Activated CD8-positive, alpha-beta memory T cell treated with anti-CD3 and anti-CD28 coated beads, Interleukin-2, amount 50 U/mL, for 24 hours (primary cell): ENCODE results near the gene USE1.
"Not testable (repeated sequence)": the region's sequence is repeated elsewhere in the genome, so short reads cannot be mapped to it uniquely, and the experiment has no call there.

Experiments
- DNase-seq: peaks from one replicate; pipeline ENCODE4 v3.0.0-alpha.2; 2020; ENCODE audit errors: extremely low read depth

USE1 gene, protein sequence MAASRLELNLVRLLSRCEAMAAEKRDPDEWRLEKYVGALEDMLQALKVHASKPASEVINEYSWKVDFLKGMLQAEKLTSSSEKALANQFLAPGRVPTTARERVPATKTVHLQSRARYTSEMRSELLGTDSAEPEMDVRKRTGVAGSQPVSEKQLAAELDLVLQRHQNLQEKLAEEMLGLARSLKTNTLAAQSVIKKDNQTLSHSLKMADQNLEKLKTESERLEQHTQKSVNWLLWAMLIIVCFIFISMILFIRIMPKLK

DNA sequence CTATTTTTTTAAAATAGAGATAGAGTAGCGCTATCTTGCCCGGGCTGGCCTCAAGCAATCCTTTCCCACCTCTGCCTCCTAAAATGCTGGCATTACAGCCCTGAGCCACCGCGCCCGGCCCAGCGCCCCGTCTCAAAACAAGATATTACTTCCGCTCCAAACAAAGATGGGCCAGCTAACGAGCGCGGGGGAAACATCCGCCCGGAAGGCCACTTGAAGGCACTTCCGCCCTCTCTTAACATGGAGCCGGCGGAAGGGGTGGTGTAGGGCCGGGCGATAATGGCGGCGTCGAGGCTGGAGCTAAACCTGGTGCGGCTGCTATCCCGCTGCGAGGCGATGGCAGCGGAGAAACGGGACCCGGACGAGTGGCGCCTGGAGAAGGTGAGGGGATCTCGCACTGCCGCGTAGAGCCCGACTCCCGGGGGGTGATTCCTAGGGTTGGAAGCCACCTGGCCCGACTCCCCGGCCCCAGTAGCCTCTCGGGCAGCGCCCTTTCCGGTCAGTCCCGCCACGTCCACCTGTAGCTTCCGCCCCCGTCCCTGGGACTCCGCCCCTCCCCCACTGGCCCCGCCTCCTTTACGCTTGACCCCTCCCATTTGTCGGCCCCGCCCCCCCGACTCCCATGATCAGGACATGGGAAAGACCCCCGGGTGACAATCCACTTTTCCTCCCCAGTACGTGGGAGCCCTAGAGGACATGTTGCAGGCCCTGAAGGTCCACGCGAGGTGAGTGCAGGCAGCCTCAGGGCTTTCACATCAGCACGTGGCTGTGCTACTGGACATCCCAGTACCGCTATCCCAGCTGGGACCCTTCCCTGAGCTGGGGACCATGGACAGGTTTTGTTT is at the start of gene USE1:
TSS of gene USE1 (plus strand) at position 231 of the 845 bp plus-strand sequence. CDS start at position 280, 49 bp downstream.
- peak; percentile 72 for DNase-seq

DNA sequence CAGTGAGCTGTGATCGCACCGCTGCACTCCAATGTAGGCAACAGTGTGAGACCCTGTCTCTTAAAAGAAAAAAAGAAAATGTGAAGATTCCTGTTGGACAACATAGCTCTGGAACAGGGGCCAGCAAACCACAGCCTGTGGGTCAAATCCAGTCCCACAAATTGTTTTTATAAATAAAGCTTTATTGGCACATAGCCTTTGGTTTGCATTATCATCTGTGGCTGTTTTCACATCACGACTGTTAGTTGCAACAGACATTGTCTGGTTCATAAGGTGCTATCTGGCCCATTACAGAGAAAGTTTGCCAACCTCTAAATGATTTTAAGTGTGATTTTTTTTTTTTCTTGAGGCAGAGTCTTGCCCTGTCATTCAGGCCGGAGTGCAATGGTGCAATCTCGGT is 49.4 kb upstream of the USE1 start:
- no peak for DNase-seq

- DNase-seq: no peak
Measured at GRCh38 chr19:17170538-17171297, 44.4 kb upstream of the USE1 start.

DNA sequence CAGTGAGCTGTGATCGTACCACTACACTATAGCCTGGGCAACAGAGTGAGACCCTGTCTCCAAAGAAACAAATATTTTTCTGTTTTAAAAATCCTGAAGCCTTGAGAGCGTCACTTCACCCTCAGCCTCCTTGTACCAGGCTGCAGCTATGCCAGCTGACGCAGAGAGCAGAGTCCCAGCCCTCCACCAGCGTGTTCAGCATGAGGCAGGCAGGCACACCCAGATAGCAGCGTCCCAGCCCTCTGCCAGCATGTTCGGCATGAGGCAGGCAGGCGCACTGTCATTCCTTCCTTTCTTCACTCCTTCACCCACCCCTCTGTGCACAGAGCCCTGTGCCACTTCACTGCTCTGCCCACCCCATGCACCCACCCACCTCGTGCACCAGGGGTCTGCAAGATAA is 43.3 kb upstream of the USE1 start:
- DNase-seq: no peak

DNA sequence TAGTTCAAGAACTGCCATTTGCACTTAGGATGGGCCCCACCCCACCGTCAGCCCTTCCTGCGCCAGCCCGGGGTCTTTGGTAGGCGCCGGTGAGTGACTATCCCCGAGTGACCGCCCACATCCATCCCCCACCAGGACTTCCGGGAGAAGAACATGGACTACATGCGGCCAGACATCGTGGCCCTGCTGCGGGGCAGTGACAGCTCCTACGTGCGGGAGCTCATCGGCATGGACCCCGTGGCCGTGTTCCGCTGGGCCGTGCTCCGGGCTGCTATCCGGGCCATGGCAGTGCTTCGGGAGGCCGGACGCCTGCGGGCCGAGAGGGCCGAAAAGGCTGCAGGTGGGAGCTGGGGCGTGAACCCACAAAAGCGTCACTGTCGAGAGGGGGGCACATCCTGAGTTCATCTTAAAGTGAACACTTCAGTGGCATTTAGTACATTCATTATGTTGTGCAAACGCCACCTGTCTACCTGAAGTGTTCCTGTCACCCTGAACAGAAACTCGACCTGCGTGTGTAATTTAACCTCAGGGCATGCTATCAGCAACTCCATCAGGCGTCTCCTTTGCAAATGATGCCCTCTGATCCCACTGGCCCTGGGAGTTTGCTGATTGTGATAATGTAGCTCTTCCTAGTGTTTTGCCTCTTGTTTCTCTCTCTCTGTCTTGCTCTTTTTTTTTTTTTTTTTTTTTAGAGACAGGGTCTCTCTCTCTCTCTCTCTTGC is 42.4 kb upstream of the USE1 start:
- no peak for DNase-seq

DNA sequence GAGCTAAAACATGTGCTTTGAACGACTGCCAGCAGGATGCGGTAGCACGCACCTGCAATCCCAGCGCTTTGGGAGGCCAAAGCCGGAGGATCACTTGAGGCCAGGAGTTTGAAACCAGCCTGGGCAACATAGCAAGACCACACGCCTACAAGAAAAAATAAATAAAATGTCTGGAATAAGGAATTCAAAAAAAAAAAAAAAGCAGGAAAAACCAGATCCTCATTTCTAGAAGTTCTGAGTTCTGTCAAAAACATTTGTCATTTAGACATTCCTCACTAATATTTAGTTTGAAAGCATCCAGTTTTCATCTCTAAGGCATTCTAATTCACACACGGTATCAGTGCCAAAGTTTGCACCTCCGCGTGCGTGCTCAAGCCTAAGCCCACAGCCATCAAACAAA is 36.9 kb upstream of the USE1 start:
- DNase-seq: no peak

DNA sequence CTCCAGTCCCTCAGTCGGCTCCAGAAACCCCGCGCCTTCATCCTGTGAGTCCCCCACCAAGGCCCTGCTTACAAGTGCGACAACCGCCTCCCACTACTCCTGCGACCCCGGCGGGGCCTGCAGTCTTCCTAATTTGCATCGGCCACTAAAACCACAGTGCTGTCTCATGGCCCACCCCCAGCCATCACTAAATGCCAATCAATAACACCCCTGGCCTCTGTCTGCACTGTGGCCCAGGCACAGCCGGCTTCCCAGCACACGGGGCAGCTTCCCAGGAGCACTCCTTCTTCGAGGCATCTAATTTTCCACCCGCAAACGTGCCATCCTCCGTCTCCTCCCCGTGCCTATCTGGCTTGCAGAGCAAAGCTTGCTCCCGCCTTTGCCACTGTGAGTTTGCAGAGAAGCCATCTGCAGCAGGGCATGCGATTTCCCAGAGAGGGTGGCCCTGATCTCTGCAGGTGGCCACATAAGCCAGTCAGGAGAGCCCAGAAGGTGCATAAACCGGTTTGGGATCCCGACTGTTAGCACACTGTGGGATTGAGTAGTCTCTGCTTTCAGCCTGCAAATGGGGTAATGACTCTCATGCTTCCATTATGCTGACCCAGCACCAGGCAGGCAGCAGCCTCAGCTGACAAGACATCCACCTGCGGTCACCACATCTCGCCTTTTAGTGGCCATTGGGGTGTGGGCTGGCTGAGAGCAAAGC is 34.0 kb upstream of the USE1 start:
- no peak for DNase-seq

DNA sequence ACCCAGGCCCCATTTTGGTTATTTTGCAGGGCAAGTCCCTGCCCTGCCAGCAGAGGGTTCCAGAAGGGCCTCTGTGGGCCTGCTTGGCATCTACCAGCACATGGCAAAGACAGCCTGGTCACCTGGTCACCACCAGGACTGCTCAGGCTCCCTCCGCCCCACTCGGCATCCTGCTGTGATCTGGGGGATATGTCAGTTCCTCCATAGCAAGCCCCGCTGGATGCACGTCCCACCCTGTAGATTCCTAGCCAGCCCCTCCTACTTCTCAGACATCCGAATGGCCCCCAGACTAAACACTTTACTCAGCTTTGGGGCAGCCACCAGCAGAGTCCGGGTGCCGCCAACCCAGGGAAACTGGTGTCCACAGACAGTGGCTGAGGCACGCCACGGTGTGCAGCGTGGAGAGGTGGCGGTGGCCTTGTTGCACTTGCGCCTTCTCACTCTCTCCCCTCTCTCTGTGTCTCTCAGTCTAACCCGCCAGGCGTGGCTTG is 31.8 kb upstream of the USE1 start:
- DNase-seq: no peak

- DNase-seq: no peak
Measured at GRCh38 chr19:17183858-17184321, 31.3 kb upstream of the USE1 start.

- DNase-seq: no peak
Measured at GRCh38 chr19:17184371-17184841, 30.8 kb upstream of the USE1 start.

- DNase-seq: no peak
Measured at GRCh38 chr19:17185590-17185989, 29.6 kb upstream of the USE1 start.

GRCh38 chr19:17191736-17192135 is 23.4 kb upstream of the USE1 start:
- DNase-seq: not testable (repeated sequence)

DNA sequence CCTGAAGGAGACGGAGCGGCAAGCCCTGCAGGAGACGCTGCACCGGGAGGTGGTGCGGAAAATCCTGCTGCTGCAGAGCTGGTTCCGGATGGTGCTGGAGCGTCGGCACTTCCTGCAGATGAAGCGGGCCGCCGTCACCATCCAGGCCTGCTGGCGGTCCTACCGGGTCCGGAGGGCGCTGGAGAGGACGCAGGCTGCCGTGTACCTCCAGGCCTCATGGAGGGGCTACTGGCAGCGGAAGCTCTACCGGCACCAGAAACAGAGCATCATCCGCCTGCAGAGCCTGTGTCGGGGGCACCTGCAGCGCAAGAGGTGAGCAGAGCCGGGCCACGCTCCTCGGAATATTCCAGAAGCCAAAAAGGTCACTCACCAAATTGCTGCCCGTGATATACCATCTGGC is 22.4 kb upstream of the USE1 start:
- DNase-seq: no peak

DNA sequence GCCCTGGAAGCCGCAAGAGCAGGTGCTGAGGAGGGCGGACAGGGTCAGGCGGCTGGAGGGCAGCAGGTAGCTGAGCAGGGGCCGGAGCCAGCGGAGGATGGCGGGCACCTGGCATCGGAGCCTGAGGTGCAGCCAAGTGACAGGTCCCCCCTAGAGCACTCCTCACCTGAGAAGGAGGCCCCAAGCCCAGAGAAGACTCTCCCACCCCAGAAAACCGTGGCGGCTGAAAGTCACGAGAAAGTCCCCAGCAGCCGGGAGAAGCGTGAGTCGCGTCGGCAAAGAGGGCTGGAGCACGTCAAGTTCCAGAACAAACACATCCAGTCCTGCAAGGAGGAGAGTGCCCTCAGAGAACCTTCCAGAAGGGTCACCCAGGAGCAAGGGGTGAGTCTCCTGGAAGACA is 20.5 kb upstream of the USE1 start:
- no peak for DNase-seq

GRCh38 chr19:17195106-17195505 is 20.1 kb upstream of the USE1 start:
- no peak for DNase-seq

- no peak for DNase-seq
Measured at GRCh38 chr19:17196610-17197009, 18.5 kb upstream of the USE1 start.

DNA sequence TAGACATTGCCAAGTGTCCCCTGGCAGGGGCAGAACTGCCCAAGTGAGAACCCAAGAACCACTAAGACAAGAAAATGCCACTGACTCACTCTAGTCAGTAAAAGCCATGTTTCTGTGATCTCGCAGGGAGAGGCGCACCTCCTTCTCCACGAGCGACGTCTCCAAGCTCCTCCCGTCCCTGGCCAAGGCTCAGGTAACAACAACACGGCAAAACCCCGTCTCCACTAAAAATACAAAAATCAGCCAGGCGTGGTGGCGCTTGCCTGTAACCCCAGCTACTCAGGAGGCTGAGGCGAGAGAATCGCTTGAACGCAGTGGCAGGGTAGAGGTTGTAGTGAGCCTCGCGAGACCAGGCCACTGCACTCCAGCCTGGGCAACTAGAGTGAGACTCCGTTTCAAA is 17.5 kb upstream of the USE1 start:
- DNase-seq: no peak

DNA sequence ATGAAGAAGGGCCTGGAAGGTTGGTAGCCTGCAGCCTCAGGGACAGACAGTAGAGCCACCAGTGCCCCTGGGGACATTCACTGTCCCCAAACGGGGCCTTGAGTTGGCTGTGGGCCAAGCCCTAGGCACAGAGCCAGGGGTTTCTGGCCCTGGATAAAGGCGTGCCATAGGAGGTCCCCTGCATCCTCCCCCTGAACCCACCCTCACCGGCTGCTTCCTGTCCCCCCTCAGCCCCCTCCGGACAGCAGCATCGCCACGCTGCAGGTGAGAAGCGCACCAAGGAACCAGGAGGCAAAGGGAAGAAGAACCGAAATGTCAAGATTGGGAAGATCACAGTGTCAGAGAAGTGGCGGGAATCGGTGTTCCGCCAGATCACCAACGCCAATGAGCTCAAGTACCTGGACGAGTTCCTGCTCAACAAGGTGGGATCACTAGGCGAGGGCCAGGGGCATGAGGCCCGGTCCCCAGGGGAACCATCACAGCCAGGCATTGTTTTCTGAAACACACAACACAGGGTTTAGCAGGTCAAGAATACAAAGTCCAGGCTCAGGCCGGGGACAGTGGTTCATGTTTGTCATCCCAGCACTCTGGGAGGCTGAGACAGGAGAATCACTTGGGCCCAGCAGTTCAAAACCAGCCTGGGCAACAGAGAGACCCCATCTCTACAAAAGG is 14.6 kb upstream of the USE1 start:
- DNase-seq: no peak

- DNase-seq: no peak
Measured at GRCh38 chr19:17202249-17202648, 12.9 kb upstream of the USE1 start.

DNA sequence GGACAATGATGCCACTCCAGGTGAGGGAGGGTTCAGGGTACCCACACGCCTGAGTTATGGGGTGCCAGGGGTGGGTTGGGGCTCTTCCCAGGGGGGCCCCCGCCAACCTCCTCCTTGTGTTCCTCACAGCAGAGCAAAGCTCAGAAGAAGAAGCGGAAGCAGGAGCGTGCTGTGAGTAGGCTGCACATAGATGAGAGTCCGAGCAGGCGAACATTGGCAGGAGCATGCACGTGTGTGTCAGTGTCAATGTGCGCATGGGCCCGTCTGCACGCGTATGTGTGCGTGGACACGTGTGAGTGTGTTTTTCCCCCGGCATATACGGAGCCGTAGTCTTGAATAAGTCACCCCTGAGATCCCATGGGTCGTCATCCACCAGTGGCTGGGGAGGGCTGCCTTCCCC is 12.4 kb upstream of the USE1 start:
- DNase-seq: no peak
